ENCODE measurements around the gene SMAD2. TPM values are rescaled to one million over a fixed set of nuclear protein-coding genes. Genes with fewer than 3 reads are reported as not detected.
"Not testable (repeated sequence)": the region's sequence is repeated elsewhere in the genome, so short reads cannot be mapped to it uniquely, and the experiment has no call there.

SMAD2 gene
- total RNA-seq, 2 donors from 2014 or later: 108 to 114 TPM

GRCh38 chr18:47780011-47780725 is 150.3 kb downstream of the SMAD2 start:
- no peak overlapping the region for H3K27ac Mint-ChIP-seq
- H3K9me3 ChIP-seq (ENCODE audit: control insufficient read depth, low read length, poor library complexity, severe bottlenecking): peaks cover 4% of the 10 kb centered on the region
- ATAC-seq: no peak
- H3K27me3 Mint-ChIP-seq: peaks cover 50% of the 10 kb centered on the region
- H3K36me3 Mint-ChIP-seq (ENCODE audit: low read depth): peaks cover 4% of the 10 kb centered on the region
- H3K4me3 Mint-ChIP-seq: no peak overlapping the region
- H3K4me1 Mint-ChIP-seq: no peaks in the 10 kb centered on the region
- no peak for DNase-seq

GRCh38 chr18:47779381-47779780 is 151.1 kb downstream of the SMAD2 start:
- H3K9me3 ChIP-seq (ENCODE audit: control insufficient read depth, low read length, poor library complexity, severe bottlenecking): peaks cover 2% of the 10 kb centered on the region
- Mint-ChIP-seq H3K27ac (no peak overlapping the region), H3K4me3 (no peak overlapping the region), H3K27me3 (peaks cover 50% of the 10 kb centered on the region), H3K4me1 (no peaks in the 10 kb centered on the region), H3K36me3 (ENCODE audit: low read depth) (peaks cover 2% of the 10 kb centered on the region)
- ATAC-seq (no peak), DNase-seq (no peak)

GRCh38 chr18:47777626-47778025 is 152.8 kb downstream of the SMAD2 start:
- Mint-ChIP-seq H3K27me3 (peaks cover 53% of the 10 kb centered on the region), H3K27ac (no peak overlapping the region), H3K4me1 (peaks cover 2% of the 10 kb centered on the region), H3K36me3 (ENCODE audit: low read depth) (no peaks in the 10 kb centered on the region), H3K4me3 (no peak overlapping the region)
- no peak for ATAC-seq
- H3K9me3 ChIP-seq (ENCODE audit: control insufficient read depth, low read length, poor library complexity, severe bottlenecking): no peaks in the 10 kb centered on the region
- no peak for DNase-seq

- H3K27ac Mint-ChIP-seq: no peak overlapping the region
- peaks cover 39% of the 10 kb centered on the region for H3K27me3 Mint-ChIP-seq
- H3K9me3 ChIP-seq (ENCODE audit: control insufficient read depth, low read length, poor library complexity, severe bottlenecking): no peaks in the 10 kb centered on the region
- ATAC-seq: no peak
- H3K36me3 Mint-ChIP-seq (ENCODE audit: low read depth): no peaks in the 10 kb centered on the region
- H3K4me1 Mint-ChIP-seq: peaks cover 2% of the 10 kb centered on the region
- no peak overlapping the region for H3K4me3 Mint-ChIP-seq
- no peak for DNase-seq
These were observed 154.5 kb downstream of the SMAD2 start for GRCh38 chr18:47775961-47776360.

GRCh38 chr18:47773931-47774330 is 156.5 kb downstream of the SMAD2 start:
- H3K9me3 ChIP-seq (ENCODE audit: control insufficient read depth, low read length, poor library complexity, severe bottlenecking): no peaks in the 10 kb centered on the region
- ATAC-seq: no peak
- peaks cover 2% of the 10 kb centered on the region for H3K4me1 Mint-ChIP-seq

GRCh38 chr18:47772374-47773248 is 157.8 kb downstream of the SMAD2 start:
- Mint-ChIP-seq H3K36me3 (ENCODE audit: low read depth) (no peaks in the 10 kb centered on the region), H3K27ac (no peak overlapping the region), H3K4me1 (peaks cover 2% of the 10 kb centered on the region), H3K4me3 (no peak overlapping the region), H3K27me3 (peaks cover 31% of the 10 kb centered on the region)
- no peaks in the 10 kb centered on the region for H3K9me3 ChIP-seq (ENCODE audit: control insufficient read depth, low read length, poor library complexity, severe bottlenecking)
- ATAC-seq (peak; percentile 59), DNase-seq (peak; percentile 23 to 61 (median 40))

More at GRCh38 chr18:47773931-47774330, 156.5 kb downstream of the SMAD2 start:
- Mint-ChIP-seq H3K4me3 (no peak overlapping the region), H3K27me3 (peaks cover 36% of the 10 kb centered on the region), H3K27ac (no peak overlapping the region), H3K36me3 (ENCODE audit: low read depth) (no peaks in the 10 kb centered on the region)
- no peak for DNase-seq

- ATAC-seq (no peak), DNase-seq (no peak)
- Mint-ChIP-seq H3K4me1 (peaks cover 2% of the 10 kb centered on the region), H3K27me3 (peaks cover 24% of the 10 kb centered on the region), H3K4me3 (no peak overlapping the region), H3K27ac (no peak overlapping the region), H3K36me3 (ENCODE audit: low read depth) (no peaks in the 10 kb centered on the region)
- H3K9me3 ChIP-seq (ENCODE audit: control insufficient read depth, low read length, poor library complexity, severe bottlenecking): no peaks in the 10 kb centered on the region
These were observed 158.5 kb downstream of the SMAD2 start for GRCh38 chr18:47771922-47772321.

- Mint-ChIP-seq H3K4me3 (no peak overlapping the region), H3K4me1 (peaks cover under 1% of the 10 kb centered on the region), H3K27ac (no peak overlapping the region), H3K36me3 (ENCODE audit: low read depth) (peaks cover 2% of the 10 kb centered on the region), H3K27me3 (peaks cover 14% of the 10 kb centered on the region)
- no peaks in the 10 kb centered on the region for H3K9me3 ChIP-seq (ENCODE audit: control insufficient read depth, low read length, poor library complexity, severe bottlenecking)
- DNase-seq (no peak), ATAC-seq (no peak)
These were observed 162.8 kb downstream of the SMAD2 start for GRCh38 chr18:47767699-47768098.

- peaks cover 14% of the 10 kb centered on the region for H3K27me3 Mint-ChIP-seq
- not testable (repeated sequence) for H3K27ac Mint-ChIP-seq, H3K4me3 Mint-ChIP-seq
These were observed 163.3 kb downstream of the SMAD2 start for GRCh38 chr18:47767198-47767597.

More at GRCh38 chr18:47767198-47767597, 163.3 kb downstream of the SMAD2 start:
- H3K9me3 ChIP-seq (ENCODE audit: control insufficient read depth, low read length, poor library complexity, severe bottlenecking); DNase-seq; H3K36me3 Mint-ChIP-seq (ENCODE audit: low read depth); H3K4me1 Mint-ChIP-seq; ATAC-seq: not testable (repeated sequence)

Data from T-helper 17 cell (primary cell).